ENCODE measurements around the gene NEUROD6. TPM values are rescaled to one million over a fixed set of nuclear protein-coding genes. Genes with fewer than 3 reads are reported as not detected.
A peak's percentile ranks its signal among the peaks of the same experiment; 100 is the strongest.

NEUROD6 gene
- total and polyA plus RNA-seq, 2 donors (not counting 3 experiments of a cell fraction or from before 2014, with no cell fraction given) = not detected

- dilution Hi-C loops (cut with MboI; ENCODE audit: extremely low pct_ligation_motif_present, low sequenced_read_pairs) (no loop called here), intact Hi-C loops (cut with micrococcal nuclease) (no loop called here)
- no peak for DNase-seq (ENCODE audit: low read depth, low spot score)
- no peak for FAIRE-seq
- ChIA-PET CTCF (no interaction called here), POLR2A (no interaction called here)
- H3K9me3 ChIP-seq (replicated peaks; ENCODE audit: control insufficient read depth, insufficient read depth, low read length) = no peaks in the 10 kb centered on the region
- no peak overlapping the region for H3K27ac ChIP-seq (ENCODE audit: insufficient read depth, low read depth, low read length)
- H3K4me1 ChIP-seq (ENCODE audit: control insufficient read depth, extremely low read depth, insufficient read depth, low read length) = no peaks in the 10 kb centered on the region
- H3K4me2 ChIP-seq (ENCODE audit: insufficient read depth, low read length) = no peak overlapping the region
- no peak overlapping the region for H3K4me3 ChIP-seq (replicated peaks in 1 of 3; ENCODE audit: insufficient read depth in 1 of 3, low read depth in 1 of 3, low read length in 3 of 3)
- no peak overlapping the region for H2AFZ ChIP-seq (ENCODE audit: low read depth, low read length)
- H3K9me1 ChIP-seq (replicated peaks; ENCODE audit: control insufficient read depth, extremely low read depth, insufficient read depth, low read length) = no peaks in the 10 kb centered on the region
- no peak overlapping the region for H3K9ac ChIP-seq (replicated peaks; ENCODE audit: extremely low read depth, insufficient read depth, low read length)
- H3K27me3 ChIP-seq (ENCODE audit: control insufficient read depth in 2 of 2, insufficient read depth in 2 of 2, low read length in 2 of 2) = peaks cover 14 to 29% of the 10 kb centered on the region in 2 experiments
- TF ChIP-seq EZH2 (IDR thresholded peaks at IDR 0.05; ENCODE audit: borderline replicate concordance, low read depth, low read length, severe bottlenecking) (peak; percentile 17), POLR2A (IDR thresholded peaks at IDR 0.05; ENCODE audit: low read depth, low read length) (no peak), JUN (IDR thresholded peaks at IDR 0.05; ENCODE audit: borderline replicate concordance, insufficient read depth, insufficient read length, low read depth) (no peak)
- no peaks in the 10 kb centered on the region for H3K79me2 ChIP-seq (ENCODE audit: control insufficient read depth, insufficient read depth, low read length)
- BruUV-seq (replicated peaks) = no TSS peak
- no peaks in the 10 kb centered on the region for H3K36me3 ChIP-seq (ENCODE audit: control insufficient read depth in 2 of 2, extremely low read depth in 1 of 2, insufficient read depth in 2 of 2, low read length in 2 of 2)
- no peaks in the 10 kb centered on the region for H4K20me1 ChIP-seq (replicated peaks; ENCODE audit: control insufficient read depth, extremely low read depth, insufficient read depth, low read length)
Measured at GRCh38 chr7:31337002-31337565, 3.4 kb downstream of the NEUROD6 start.

DNA sequence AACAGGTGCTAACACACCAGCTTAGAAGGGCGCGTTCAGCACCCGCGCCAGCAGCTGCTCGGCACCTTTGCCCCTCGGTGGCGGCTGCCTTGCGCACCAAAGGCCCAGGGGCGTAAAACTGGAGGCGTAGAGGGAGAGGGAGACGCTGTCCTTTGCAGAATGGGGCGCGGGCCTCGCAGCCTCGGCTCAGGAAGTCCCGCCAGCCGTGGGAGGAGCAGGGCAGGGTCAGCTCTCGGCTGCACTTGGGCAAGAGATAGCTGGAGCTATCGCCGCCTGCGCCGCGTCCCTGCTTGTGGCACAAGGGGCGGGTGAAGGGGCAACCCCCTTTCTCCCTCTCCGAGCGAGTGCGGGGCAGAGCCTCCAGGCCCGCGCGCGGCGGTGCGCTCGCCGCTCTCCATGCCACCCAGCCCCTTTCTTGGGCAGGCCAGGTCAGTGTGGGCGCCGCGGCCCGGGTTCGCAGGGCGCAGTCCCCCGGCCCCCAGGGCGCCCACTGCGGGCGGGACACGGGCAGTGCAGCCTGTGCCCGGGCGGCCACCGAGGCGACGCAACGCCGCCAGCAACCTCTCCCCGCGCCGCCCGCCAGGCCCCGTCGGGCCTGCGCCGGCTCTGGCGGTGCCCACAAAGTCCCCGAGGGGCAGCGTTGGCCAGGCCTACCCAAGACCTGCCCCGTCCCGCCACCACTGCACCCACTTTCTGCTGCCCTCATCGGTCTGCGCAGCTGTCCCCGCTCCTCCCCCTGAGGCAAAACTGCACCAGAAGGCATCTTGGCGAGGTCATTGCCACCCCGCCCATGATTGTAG is 4.1 kb downstream of the NEUROD6 start:
- Histone ChIP-seq H3K4me3 (replicated peaks in 1 of 3; ENCODE audit: insufficient read depth in 1 of 3, low read depth in 1 of 3, low read length in 3 of 3) (no peak overlapping the region), H3K9me1 (replicated peaks; ENCODE audit: control insufficient read depth, extremely low read depth, insufficient read depth, low read length) (no peaks in the 10 kb centered on the region), H3K9ac (replicated peaks; ENCODE audit: extremely low read depth, insufficient read depth, low read length) (no peak overlapping the region), H3K9me3 (replicated peaks; ENCODE audit: control insufficient read depth, insufficient read depth, low read length) (no peaks in the 10 kb centered on the region), H3K4me2 (ENCODE audit: insufficient read depth, low read length) (no peak overlapping the region), H3K79me2 (ENCODE audit: control insufficient read depth, insufficient read depth, low read length) (no peaks in the 10 kb centered on the region), H3K27ac (ENCODE audit: insufficient read depth, low read depth, low read length) (no peak overlapping the region), H3K27me3 (ENCODE audit: control insufficient read depth in 2 of 2, insufficient read depth in 2 of 2, low read length in 2 of 2) (peaks cover 14 to 29% of the 10 kb centered on the region in 2 experiments), H4K20me1 (replicated peaks; ENCODE audit: control insufficient read depth, extremely low read depth, insufficient read depth, low read length) (no peaks in the 10 kb centered on the region), H3K36me3 (ENCODE audit: control insufficient read depth in 2 of 2, extremely low read depth in 1 of 2, insufficient read depth in 2 of 2, low read length in 2 of 2) (no peaks in the 10 kb centered on the region), H2AFZ (ENCODE audit: low read depth, low read length) (no peak overlapping the region), H3K4me1 (ENCODE audit: control insufficient read depth, extremely low read depth, insufficient read depth, low read length) (no peaks in the 10 kb centered on the region)
- BruUV-seq (replicated peaks) = no TSS peak
- dilution Hi-C loops (cut with MboI; ENCODE audit: extremely low pct_ligation_motif_present, low sequenced_read_pairs) = no loop called here
- FAIRE-seq (no peak), DNase-seq (ENCODE audit: low read depth, low spot score) (no peak)
- peak; percentile 59 for TF ChIP-seq EZH2 (IDR thresholded peaks at IDR 0.05; ENCODE audit: borderline replicate concordance, low read depth, low read length, severe bottlenecking)
- no peak for TF ChIP-seq POLR2A (IDR thresholded peaks at IDR 0.05; ENCODE audit: low read depth, low read length)
- no peak for TF ChIP-seq MYC (IDR thresholded peaks at IDR 0.05; ENCODE audit: low read depth, low read length)
- ChIA-PET CTCF (interaction anchor here (0.6 kb wide), 1 partner anchor 81 kb away, joined by 3 read pairs; no protein-coding TSS in a partner anchor), POLR2A (no interaction called here)
- intact Hi-C loops (cut with micrococcal nuclease) = no loop called here

All from endothelial cell of umbilical vein (primary cell).